Measurements from ENCODE around the gene KIF25.
"Not testable (repeated sequence)": the region's sequence is repeated elsewhere in the genome, so short reads cannot be mapped to it uniquely, and the experiment has no call there.

The KIF25 gene

DNA sequence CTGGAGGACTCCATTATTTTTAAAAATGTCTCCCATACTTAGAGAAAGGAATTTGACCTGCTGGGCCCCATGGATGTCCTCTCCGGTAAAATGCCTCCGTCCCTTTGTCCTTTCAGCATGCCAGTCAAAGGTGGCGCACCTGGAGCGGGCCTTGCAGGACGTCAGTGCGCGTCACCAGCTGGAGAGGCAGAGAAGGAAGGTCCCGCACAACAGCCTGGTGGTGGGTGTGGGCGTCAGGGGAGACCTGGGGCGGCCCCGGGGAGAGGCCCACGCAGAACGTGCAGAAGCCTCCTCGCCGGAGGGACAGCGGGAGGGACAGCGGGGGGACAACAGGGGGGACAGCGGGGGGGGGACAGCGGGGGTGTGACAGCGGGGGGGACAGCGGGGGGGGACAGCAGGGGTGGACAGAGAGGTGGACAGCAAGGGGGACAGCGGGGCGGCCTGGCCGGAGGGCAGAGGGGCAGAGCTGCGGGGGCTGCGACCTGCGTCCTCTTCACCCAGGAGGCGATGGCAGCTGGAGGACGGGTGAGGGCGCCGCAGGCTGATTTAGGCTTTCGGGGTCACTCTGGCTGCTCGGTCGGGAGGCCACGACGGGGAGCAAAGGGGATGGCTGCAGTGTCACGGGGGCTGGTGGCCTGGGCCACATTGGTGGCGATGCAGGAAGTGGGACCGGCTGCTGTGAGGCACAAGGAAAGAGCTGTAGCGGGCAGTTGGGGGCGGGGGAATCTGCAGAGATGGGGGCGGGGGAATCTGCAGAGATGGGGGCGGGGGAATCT lies 859 bp upstream of the KIF25 start:
- DNase-seq, result no peak

DNA sequence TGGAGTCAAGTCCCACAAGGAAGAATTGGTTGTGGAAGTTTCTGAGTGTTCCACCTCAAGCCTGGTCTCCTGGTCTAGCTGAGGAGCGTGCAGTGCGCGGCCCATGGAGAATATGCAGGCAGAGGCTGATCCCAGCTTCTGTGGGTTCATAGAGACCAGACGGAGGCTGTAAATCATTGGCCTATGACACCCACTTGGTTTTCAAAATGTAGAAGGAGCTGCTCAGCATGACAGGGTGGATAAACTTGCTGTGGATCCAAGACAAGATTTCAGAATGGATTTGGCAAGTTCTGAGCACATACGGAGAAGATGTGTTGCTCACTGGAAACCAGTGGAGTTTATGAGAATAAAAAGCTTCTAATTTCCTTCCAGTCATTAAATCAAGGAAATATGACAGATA lies 744 bp downstream of the KIF25 start:
- DNase-seq, result no peak

DNA sequence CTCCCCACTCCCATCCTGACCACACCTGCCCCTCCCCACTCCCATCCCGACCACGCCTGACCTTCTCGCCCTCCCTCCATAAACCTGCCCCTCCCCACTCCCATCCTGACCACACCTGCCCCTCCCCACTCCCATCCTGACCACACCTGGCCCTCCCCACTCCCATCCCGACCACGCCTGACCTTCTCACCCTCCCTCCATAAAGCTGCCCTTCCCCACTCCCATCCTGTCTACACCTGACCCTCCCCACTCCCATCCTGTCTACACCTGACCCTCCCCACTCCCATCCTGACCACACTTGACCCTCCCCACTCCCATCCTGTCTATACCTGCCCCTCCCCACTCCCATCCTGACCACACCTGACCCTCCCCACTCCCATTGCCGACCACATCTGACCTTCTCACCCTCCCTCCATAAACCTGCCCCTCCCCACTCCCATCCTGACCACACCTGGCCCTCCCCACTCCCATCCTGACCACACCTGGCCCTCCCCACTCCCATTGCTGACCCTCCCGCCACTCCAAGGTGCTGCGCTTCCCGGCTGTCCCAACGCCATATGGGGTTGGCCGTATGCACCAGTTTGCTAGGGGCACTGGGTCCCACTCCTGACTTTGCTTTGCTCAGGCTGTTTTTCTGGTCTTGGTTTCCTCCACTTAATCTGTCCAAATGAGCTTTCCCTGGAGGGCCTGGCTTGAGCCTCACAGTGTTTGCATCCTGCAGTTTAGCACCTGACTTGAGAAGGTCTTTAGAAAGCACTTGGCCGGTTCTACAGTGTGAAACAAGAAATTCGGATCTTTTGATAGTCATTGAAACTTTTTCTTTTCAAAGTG lies 2.9 kb downstream of the KIF25 start:
- DNase-seq, result no peak

DNA sequence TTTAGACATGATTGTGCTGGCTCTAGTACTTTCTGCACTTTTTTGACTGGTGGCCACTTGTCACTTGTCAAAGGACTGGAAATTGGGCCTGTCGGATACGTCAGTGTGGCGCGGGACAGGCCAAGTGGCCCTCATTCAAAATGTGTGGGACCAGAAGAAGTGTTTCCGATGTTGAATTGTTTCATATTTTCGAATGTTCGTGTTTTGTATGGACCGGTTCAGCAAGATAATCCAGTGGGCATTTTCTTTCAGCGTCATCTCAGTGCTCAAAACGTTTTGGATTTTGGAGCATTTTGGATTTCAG lies 3.5 kb downstream of the KIF25 start:
- DNase-seq, result no peak

DNA sequence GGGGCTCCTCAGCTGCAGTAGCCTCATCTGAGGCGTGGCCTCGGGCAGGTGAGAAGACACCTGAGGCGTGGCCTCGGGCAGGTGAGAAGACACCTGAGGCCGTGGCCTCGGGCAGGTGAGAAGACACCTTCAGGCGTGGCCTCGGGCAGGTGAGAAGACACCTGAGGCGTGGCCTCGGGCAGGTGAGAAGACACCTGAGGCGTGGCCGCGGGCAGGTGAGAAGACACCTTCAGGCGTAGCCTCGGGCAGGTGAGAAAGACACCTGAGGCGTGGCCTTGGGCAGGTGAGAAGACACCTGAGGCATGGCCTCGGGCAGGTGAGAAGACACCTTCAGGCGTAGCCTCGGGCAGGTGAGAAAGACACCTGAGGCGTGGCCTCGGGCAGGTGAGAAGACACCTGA lies 4.0 kb downstream of the KIF25 start:
- DNase-seq, result not testable (repeated sequence)

DNA sequence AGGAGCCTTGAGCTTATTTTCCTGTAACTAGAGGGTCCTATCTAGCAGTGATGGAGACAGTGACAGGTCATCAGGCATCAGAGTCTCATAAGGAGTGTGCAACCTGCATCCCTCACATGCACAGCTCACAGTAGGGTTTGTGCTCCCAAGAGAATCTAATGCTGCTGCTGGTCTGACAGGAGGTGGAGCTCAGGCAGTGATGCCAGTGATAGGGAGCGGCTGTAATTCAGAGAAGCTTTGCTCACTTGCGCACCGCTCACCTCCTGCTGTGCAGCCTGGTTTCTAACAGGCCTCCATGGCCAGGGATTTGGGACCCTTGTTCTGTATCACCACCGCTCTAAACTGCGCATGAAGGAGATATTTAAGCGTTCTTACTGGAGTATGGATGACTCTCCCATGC lies 5.3 kb downstream of the KIF25 start:
- no peak for DNase-seq

DNA sequence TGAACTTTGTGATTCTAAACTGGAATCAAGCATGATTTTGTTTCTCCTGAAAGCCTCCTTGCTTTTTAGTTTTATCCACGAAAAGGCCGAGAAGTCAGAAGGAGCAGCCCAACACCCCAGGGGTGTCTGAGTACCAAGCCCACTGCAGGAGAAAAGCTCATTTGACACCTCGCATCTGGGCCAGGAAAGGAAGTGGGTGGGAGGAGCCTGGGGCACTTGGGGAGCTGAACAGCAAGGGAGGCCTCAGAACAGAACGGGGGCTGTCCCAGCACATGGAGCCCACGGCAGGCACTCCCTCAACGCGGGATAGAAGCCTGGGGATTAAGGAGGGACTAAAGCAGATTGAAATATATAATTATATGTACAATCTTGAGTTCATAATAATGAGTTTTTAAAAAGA lies 6.6 kb downstream of the KIF25 start:
- DNase-seq, result no peak

DNA sequence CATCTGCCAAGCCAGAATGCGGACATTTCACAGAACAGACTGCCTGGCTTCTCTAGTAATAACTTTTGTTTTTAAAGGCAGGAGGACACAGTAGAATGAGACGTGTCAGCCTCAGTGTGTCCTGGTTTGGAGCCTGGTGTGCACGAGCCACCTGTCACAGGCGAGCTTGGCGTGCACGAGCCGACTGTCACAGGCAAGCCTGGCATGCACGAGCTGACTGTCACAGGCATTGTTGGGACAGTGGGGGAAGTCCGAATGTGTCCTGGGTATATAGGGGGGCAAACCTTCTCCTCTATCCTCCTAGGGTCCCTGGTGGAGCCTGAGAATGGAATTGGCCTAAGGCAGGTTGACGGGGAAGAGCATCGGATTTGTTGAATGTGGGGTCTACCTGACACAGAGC lies 7.5 kb downstream of the KIF25 start:
- no peak for DNase-seq

DNA sequence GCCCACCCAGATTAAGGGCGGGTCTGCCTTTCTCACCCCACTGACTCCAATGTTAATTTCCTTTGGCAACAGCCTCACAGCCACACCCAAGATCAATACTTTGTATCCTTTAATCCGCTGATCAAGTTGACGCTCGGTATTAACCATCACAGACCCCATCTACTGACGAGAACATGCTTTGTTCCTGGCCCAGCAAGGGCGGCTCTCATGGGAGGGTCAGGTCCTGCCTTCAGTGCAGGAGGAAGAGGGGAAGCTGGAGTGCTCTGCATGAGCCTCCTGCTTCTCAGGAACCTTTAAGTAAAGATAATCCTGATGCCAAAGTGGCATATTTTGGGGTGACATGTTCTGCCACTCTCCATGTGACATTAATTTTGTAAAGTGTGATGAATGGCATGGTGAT lies 8.3 kb downstream of the KIF25 start:
- no peak for DNase-seq

DNA sequence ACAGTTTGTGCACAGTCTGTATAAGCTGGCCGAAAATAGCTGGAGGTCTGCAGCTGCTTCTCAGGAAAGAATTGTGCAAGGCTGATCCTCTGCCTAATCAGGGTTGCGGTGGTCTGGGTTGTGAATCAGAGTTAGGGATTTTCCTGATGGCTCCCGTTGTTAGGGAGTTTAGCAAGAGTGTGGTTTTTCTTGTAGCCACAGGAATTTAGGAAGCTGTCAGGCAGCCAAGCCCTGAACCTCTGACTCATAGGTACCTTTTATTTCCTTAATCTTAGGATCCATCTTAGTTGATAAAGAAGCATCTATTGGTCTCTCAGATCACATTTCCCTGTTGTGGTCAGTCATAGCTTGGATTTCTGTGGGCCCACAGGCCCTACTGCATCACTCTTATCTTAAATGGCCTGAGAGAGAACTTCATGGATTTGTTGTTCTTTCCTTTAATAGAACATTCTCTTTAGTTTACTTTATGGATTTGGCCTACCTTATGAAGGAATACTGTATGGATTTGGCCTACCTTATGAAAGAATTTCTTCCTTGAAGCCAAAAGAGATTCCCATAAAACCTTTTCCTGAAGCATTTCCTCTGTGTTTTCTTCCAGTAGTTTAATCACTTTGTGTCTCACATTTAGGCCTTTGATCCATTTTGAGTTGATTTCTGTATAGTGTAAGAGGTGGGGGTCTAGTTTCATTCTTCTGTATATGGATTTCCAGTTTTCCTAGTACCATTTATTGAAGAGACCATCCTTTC lies 10.3 kb downstream of the KIF25 start:
- DNase-seq, result no peak

DNA sequence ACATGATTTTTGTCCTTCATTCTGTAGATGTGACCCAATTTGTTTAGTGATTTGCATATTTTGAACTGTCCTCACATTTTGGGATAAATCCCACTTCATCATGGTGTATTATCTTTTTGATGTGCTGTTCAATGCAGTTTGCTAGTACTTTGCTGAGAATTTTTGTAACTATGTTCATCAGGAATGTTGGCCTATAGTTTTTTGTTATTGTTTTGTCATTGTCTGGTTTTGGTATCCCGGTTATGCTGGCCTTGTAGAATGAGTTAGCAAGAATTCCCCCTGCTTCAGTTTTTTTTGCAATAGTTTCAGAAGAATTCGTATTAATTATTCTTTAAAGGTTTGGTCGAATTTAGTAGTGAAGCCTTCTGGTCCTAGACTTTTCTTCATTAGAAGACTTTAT lies 11.9 kb downstream of the KIF25 start:
- no peak for DNase-seq

DNA sequence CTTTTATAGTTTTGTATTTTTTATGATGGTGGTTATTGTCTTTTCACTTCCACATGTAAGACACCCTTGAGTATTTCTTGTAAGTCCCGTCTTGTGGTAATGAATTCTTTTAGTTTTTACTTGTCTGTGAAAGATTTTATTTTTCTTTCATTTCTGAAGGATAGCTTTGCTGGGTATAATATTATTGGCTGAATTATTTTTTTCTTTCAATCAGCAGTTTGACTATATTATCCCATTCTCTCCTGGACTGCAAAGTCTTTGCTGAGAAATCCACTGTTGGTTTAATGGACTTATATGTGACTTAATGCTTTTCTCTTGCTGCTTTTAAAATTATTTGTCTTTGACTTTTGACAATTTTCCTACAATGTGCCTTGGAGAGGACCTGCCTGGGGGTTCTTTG lies 13.8 kb downstream of the KIF25 start:
- no peak for DNase-seq

DNA sequence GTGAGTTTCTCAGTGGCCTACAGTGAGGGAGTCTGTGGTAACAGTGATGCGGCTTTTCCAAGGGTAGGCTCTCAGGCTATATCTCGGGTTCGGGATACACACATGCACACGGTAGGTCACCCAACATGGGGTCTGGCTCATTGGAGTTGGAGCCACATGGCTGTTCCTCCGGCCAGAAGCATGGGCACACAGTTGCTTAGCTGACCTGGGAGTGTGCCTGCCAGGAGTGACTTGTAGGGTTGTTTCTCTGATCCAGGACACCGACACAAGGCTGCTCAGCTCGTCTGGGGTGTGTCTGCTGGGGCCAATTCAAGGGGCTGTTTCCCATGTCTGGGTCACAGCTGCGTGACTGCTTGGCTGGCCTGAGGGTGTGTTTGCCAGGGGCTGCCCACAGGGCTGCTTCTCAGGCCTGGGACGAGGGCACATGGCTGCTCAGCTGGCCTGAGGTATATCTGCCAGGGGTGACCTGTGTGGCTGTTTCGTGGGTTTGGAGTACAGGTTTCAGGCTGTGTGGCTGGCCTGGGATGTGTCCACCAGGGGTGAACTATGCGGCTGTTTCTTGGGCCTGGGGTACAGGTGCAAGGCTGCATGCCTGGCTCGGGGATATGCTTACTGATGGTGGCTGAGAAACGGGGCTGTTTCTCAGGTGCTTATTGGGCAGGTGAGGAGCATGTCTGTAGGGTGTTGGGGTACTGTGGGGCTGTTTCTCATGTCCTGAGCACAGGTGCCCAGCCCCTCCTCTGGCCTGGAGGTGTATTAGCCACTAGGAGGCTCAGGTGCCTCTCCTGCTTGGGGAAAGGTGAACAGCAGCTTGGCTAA lies 15.2 kb downstream of the KIF25 start:
- no peak for DNase-seq

DNA sequence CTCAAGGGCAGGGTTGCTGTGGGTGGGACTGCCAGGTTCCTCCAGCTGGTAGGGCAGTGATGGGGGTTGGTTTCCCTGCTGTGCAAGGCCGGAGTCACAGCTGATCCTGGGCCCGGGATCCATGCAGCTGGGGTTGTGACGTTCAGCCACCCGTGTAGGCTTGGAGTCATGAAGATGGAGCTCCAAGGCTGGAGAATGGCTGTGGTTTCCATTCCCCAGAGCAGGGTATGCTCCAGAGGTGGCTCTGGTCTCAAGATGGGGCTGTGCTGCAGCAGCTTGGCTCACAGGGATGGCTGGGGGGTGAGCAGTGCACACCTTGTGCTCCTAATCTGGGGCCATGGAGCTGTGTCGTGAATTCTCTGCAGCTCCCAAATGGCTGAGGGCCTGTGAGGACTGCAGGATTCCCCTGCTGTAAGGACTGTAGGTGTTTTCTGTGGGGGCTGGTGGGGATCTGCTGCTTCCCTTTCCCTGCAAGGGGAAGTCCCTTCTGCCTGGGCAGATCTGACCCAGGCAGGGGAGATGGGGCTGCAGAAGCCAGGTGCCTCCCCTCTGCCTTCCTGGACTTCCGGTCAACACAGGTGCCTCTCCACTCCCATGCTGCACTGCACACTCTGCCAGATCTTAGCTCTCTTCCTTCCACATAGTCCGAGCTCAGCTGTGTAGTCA lies 15.9 kb downstream of the KIF25 start:
- DNase-seq, result no peak

DNA sequence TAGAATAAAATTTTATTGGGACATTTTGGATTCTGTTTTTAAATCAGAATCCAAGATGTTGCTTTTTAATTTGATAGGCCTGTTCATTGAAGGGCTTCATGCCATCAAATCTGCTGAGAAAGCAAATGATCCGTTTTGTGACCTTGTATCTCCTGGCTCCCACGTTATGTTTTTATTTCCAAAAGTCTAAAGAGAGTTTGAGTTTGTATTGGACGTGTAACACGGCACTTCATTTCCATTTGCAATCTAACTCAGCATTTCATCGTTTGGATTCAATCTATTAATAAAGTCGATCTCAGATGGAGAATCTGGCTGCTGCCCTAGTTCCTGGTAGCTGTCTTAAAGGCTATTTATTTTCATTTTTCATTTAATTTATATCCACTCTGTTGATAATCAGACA lies 17.0 kb downstream of the KIF25 start:
- no peak for DNase-seq

DNA sequence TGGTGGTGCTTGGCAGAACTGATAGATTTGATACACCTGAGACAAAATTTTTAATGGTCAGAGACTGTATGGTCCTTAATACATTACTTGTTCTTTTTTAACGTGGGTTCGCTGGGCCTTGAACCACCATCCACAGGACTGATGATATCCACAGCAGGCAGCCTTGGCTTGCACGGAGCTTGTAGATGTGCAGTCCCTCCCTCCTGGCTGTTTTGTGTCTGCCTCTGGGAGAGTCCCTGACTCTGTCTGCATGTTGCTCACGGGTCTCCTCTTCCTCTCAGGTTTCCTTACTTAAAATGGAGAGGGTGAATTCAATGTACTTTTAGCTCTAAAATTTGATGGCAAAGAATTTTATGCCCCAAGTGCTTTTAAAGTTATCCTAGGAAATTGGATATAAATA lies 17.5 kb downstream of the KIF25 start:
- no peak for DNase-seq

DNA sequence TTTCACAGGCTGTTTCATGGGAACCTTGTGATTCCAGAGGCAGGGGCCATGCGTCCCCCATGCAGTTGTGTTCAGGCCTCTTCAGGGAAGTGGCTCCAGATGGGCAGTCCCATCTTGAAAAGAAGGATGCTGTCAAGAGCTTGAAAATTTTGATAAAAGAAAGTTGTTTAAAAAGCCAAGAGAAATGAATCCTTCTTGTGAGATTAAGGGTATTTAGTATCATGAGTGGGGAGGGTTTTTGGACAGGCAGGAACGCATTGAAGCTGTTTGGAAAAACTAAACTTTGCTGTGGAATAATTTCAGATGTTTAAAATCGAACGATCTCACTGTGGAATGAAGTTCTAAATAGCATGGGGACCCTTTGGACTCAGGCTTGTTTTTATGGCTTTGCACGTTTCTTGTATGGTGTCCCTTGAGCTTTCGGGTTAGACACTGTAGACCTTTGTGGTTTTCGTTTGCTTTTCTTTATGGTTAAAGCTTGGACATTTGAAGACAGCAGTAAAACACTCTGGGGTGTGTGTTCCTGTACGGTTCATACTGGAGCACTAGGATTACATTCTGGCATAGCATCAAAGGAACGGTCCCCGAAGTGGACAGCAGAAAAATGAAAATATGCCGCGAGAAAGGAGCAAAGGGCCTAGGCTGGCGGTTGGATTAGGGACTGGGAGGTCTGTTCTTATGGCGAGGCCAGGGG lies 18.2 kb downstream of the KIF25 start:
- peak; percentile 63 for DNase-seq

DNA sequence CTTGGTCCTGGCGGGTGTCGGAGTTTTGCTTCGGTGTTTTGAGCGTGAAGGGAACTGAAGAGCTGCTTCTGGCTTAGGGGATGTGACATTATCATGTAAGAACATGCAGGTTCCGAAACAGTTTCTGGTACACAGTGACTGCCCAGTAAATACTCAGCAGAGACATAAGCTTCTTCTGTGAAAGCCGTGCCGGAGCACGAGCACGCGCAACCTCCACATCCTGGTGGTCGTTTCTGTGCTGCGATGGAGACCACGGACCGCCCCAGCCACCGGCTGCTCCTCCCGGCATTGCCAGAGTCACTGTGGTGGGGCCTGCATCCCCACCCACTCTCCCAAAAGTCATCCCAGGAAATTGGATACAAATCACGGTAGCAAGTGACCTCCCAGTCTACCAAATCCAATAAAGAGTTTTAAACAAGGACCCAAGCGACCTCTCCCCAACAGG lies 18.7 kb downstream of the KIF25 start:
- DNase-seq, result no peak

DNA sequence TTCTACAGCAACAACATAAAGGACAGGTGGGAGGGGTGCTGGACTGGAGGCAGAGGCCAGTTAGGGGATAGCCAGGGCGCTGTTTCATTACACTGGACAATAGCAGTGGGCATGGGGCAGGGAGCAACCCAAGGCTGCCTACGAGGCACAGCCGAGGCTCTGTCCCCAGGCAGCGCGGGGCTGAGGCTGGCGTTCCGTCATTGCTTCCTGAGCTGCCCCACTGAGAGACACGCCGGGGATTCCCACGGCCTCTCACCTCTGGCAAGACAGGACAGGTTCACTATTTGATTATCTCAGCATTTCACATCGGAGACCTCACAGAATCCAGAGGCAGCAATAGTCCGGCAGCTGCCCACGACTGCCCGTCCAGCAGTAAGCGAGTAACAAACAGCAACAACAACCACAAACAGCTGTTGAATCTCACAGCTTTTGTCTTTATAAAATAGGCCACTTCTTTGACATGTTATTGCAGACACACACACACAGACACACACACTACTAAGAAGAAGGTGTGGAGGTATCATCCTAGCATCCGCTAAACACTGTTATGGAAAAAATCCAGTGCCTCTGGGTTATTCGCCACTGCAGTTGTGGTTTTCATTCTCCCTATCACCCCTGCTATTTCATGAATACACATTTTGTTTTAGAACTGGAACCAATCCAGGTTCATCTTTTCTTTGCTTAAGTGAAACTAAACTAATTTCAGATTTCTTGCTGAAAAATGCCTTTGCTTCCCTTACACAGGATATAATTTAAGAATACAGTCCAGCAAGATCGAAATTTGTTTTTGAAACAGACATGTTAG lies 19.5 kb downstream of the KIF25 start:
- no peak for DNase-seq

DNA sequence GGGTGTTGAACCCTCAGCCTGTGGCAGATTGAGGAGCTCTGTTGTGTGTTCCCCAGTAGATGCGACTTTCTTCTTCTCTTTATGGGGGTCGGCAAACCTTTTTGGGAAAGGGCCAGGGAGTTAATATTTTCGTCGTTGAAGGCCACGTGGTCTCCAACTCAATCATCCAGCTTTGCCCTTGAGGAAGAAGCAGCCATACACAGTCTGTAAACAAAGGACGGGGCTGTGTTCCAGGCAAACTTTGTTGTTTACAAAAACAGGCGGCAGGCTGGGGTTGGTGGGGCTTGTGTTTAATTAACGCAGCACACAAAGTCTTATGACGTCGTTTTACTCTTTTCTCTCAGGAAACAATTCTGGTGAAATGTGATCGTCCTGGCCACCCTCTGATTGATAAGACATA lies 20.2 kb downstream of the KIF25 start:
- no peak for DNase-seq

DNA sequence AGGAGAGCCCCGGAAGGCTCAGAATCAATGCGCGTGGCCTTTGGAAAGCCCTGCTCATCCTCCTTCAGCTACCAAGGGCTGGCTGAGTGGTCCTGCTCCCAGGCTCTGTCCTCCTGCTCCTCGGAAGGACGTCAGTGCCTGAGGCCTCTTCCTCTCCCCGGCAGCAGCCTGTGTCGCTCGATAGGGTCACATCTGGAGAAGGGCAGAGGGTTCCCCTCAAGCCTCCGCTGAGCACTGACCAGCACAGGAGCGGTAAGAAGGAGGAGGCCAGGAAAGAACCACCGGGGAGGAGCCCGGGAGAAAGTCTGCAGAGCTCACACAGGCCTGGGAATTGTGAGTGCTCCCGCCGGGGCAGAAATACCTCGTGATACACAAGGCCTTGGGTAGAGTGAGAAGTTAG lies 21.2 kb downstream of the KIF25 start:
- DNase-seq, result no peak
